Mammary epithelial cell (primary cell): ENCODE measurements around the gene PMFBP1.

Source experiments
- EZH2 ChIP-seq: IDR thresholded peaks from 2 replicates; pipeline ENCODE4 v1.6.1; 2012; ENCODE audit warnings: low read length, inconsistent platforms, borderline replicate concordance
- TF ChIP-seq, protein P1 (sequence below), 2 donors: IDR thresholded peaks in 1 of 2; conservative IDR thresholded peaks in 1 of 2; 2 replicates each; pipeline ENCODE4 v1.5.1; 2011 to 2012; ENCODE audit warnings: inconsistent platforms in 2 of 2, low read length in 2 of 2, mild to moderate bottlenecking in 2 of 2, control low read depth in 1 of 2, low read depth in 1 of 2; ENCODE audit not compliant: insufficient read depth in 1 of 2; ENCODE audit errors: extremely low read depth in 1 of 2

DNA sequence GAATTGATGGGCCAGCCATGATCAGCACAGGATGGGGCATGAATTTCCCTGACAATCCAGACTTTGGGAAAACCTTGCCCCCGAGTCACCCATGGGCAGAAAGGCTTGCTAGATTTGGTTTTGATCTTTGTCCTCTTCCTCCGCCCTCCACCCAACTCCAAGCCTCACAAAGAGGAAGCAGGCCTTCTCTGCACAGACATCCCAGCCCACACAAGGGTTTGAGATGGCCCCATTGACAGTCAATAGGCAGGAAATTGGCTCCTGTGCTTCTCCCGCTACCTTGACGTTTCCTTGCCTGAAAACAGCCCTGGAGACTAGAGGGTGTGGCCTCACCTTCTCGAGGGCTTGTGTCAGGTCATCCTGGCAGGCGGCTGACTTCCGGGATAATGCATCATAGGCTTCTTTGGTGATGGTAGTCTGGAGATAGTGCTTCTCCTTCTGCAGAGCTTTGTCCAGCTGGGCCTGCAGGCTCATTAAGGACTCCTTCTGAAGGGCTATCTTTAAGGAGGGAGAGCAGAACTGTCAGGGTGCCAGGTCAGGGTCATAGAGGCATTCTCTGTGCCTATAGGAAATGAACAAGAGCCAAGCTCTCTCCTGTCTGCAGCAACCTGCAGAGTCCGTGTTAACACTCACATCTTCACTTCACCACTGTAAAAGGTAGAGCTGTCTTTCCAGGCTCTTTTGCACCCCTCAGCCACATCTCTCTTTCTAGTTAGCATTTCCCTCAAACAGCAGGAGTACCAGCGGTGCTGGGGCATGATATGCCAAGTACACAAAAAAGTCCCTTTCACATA, 46.1 kb downstream of the PMFBP1 start:
- TF ChIP-seq, protein P1, sequence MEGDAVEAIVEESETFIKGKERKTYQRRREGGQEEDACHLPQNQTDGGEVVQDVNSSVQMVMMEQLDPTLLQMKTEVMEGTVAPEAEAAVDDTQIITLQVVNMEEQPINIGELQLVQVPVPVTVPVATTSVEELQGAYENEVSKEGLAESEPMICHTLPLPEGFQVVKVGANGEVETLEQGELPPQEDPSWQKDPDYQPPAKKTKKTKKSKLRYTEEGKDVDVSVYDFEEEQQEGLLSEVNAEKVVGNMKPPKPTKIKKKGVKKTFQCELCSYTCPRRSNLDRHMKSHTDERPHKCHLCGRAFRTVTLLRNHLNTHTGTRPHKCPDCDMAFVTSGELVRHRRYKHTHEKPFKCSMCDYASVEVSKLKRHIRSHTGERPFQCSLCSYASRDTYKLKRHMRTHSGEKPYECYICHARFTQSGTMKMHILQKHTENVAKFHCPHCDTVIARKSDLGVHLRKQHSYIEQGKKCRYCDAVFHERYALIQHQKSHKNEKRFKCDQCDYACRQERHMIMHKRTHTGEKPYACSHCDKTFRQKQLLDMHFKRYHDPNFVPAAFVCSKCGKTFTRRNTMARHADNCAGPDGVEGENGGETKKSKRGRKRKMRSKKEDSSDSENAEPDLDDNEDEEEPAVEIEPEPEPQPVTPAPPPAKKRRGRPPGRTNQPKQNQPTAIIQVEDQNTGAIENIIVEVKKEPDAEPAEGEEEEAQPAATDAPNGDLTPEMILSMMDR (conservative IDR thresholded peaks at IDR 0.05 in 1 of 2, IDR thresholded peaks at IDR 0.05 in 1 of 2; ENCODE audit: extremely low read depth in 1 of 2, insufficient read depth in 1 of 2, low read depth in 1 of 2, low read length in 2 of 2) = no peak
- TF ChIP-seq EZH2 = no peak
